H7 (cell line): ENCODE data around the gene CPLX1. TPM values are rescaled to one million over a fixed set of nuclear protein-coding genes. Genes with fewer than 3 reads are reported as not detected.

Source experiments
- DNase-seq: peaks from one replicate; pipeline ENCODE4 v3.0.0; 2012
- H3K27me3 ChIP-seq: 2 replicates; pipeline ENCODE4 v1.6.0; 2011; ENCODE audit warnings: mild to moderate bottlenecking, low read length; ENCODE audit not compliant: control insufficient read depth, insufficient read depth
- H3K36me3 ChIP-seq: replicated peaks from 2 replicates; pipeline ENCODE4 v1.5.1; 2011; ENCODE audit warnings: low read length; ENCODE audit not compliant: control insufficient read depth, insufficient read depth
- H3K4me3 ChIP-seq: 2 replicates; pipeline ENCODE4 v1.5.1; 2011; ENCODE audit warnings: low read depth, mild to moderate bottlenecking, control low read depth, low read length, moderate library complexity; ENCODE audit not compliant: insufficient read depth
- total RNA-seq: library from RNA; depleted of rRNA; stranded (reverse); fragments of >200 nt; shearing (Covaris generic); gene quantifications from 2 replicates; pipeline ENCODE4 v1.2.3, GENCODE V29; 2014; rRNA removed

CPLX1 gene
- total RNA-seq, 1 experiment from 2014 or later, result 0.62 TPM

GRCh38 chr4:735583-735982 is 90.3 kb downstream of the CPLX1 start:
- Histone ChIP-seq H3K36me3 (peaks cover 25% of the 10 kb centered on the region), H3K4me3 (no peak overlapping the region), H3K27me3 (no peaks in the 10 kb centered on the region)
- no peak for DNase-seq

Other genes with a start within 250 kb of the CPLX1 start
- gene TMEM271, start 249.8 kb downstream of the CPLX1 start, total RNA-seq, result 0.41 and 0.59 TPM in 2 replicates
- gene PDE6B, start 200.6 kb downstream of the CPLX1 start, total RNA-seq, result 12.1 and 12.7 TPM in 2 replicates
- 410 and 452 TPM in 2 replicates for gene ATP5ME, start 151.9 kb downstream of the CPLX1 start, total RNA-seq
- 12.6 and 18.2 TPM in 2 replicates for gene MYL5, start 151.6 kb downstream of the CPLX1 start, total RNA-seq
- gene SLC49A3, start 137.0 kb downstream of the CPLX1 start, total RNA-seq, result 2.0 and 4.1 TPM in 2 replicates
- 53.6 and 57.9 TPM in 2 replicates for gene PCGF3, start 120.3 kb downstream of the CPLX1 start, total RNA-seq
- 77.4 and 85.1 TPM in 2 replicates for gene GAK, start 106.2 kb upstream of the CPLX1 start, total RNA-seq
- 6.5 and 8.4 TPM in 2 replicates for gene TMEM175, start 106.3 kb upstream of the CPLX1 start, total RNA-seq
- gene DGKQ, start 147.4 kb upstream of the CPLX1 start, total RNA-seq, result 19.4 and 26.7 TPM in 2 replicates
- gene IDUA, start 160.9 kb upstream of the CPLX1 start, total RNA-seq, result 4.6 TPM in 2 replicates
- gene SLC26A1, start 167.3 kb upstream of the CPLX1 start, total RNA-seq, result 0.03 and 0.30 TPM in 2 replicates
- 23.3 and 39.1 TPM in 2 replicates for gene FGFRL1, start 185.5 kb upstream of the CPLX1 start, total RNA-seq